ENCODE results near the gene SLC18A2. TPM values are rescaled to one million over a fixed set of nuclear protein-coding genes. Genes with fewer than 3 reads are reported as not detected.

The SLC18A2 gene
- polyA plus RNA-seq, 3 donors = 0.14 TPM; not detected in 2

DNA sequence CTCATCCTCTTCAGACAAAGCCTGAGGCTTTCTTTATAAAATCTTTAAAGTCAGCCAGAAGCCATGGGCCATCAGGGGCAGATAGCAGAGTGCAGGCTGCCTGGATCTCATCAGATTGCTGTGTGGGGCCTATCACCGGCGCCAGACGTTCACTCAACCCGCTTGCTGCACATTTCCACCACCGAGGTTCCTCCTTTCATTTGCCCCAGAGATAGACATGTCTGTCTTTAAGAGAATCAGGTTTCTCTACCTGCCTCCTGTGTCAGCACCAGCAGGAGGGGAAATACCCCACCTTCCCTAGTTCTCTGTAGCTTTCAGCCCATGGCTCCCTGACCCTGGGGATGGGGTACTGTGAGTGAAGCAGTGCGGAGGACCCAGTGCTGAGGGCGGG is 22.0 kb downstream of the SLC18A2 start:
- Histone ChIP-seq H3K27me3 (ENCODE audit: control insufficient read depth in 2 of 2, insufficient read depth in 2 of 2, low read length in 2 of 2) (no peaks in the 10 kb centered on the region), H4K20me1 (ENCODE audit: insufficient read depth, low read length) (no peaks in the 10 kb centered on the region), H3K79me2 (ENCODE audit: insufficient read depth, low read length) (no peaks in the 10 kb centered on the region), H3K4me2 (replicated peaks; ENCODE audit: extremely low read depth, low read length, poor library complexity, severe bottlenecking) (no peak overlapping the region), H3K27ac (ENCODE audit: low read depth in 1 of 2, low read length in 2 of 2) (no peak overlapping the region), H3K9me3 (replicated peaks in 1 of 2; ENCODE audit: control insufficient read depth in 1 of 2, insufficient read depth in 1 of 2, low read length in 2 of 2) (no peaks in the 10 kb centered on the region), H3K4me1 (ENCODE audit: control insufficient read depth in 1 of 2, insufficient read depth in 2 of 2, low read length in 2 of 2) (peaks cover 0 to 13% of the 10 kb centered on the region in 2 donors), H3K36me3 (replicated peaks in 1 of 2; ENCODE audit: control insufficient read depth in 1 of 2, insufficient read depth in 2 of 2, low read length in 2 of 2) (no peaks in the 10 kb centered on the region), H2AFZ (ENCODE audit: insufficient read depth, low read depth, low read length, poor library complexity, severe bottlenecking) (no peak overlapping the region), H3K9ac (ENCODE audit: insufficient read depth, low read length, poor library complexity, severe bottlenecking) (no peak overlapping the region), H3K4me3 (replicated peaks in 1 of 3; ENCODE audit: low read depth in 2 of 3, low read length in 3 of 3) (no peak overlapping the region)
- intact Hi-C loops (cut with micrococcal nuclease) = no loop called here
- no peaks in the 10 kb centered on the region for H3K36me3 Mint-ChIP-seq
- DNase-seq = no peak
- peaks cover 0 to 3% (median 1%) of the 10 kb centered on the region in 3 donors for H3K27me3 Mint-ChIP-seq (ENCODE audit: low read depth in 3 of 3)
- TF ChIP-seq, protein P1, sequence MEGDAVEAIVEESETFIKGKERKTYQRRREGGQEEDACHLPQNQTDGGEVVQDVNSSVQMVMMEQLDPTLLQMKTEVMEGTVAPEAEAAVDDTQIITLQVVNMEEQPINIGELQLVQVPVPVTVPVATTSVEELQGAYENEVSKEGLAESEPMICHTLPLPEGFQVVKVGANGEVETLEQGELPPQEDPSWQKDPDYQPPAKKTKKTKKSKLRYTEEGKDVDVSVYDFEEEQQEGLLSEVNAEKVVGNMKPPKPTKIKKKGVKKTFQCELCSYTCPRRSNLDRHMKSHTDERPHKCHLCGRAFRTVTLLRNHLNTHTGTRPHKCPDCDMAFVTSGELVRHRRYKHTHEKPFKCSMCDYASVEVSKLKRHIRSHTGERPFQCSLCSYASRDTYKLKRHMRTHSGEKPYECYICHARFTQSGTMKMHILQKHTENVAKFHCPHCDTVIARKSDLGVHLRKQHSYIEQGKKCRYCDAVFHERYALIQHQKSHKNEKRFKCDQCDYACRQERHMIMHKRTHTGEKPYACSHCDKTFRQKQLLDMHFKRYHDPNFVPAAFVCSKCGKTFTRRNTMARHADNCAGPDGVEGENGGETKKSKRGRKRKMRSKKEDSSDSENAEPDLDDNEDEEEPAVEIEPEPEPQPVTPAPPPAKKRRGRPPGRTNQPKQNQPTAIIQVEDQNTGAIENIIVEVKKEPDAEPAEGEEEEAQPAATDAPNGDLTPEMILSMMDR (IDR thresholded peaks at IDR 0.05) = no peak
- H3K9me3 Mint-ChIP-seq = peaks cover 0 to 2% (median 0%) of the 10 kb centered on the region in 7 donors
- WGBS (ENCODE audit: insufficient coverage) = 75% methylated on average over 4 of the region's 7 CpGs
- H3K27ac Mint-ChIP-seq = no peak overlapping the region
- H3K4me1 Mint-ChIP-seq = peaks cover 22% of the 10 kb centered on the region
- no peak overlapping the region for H3K4me3 Mint-ChIP-seq

DNA sequence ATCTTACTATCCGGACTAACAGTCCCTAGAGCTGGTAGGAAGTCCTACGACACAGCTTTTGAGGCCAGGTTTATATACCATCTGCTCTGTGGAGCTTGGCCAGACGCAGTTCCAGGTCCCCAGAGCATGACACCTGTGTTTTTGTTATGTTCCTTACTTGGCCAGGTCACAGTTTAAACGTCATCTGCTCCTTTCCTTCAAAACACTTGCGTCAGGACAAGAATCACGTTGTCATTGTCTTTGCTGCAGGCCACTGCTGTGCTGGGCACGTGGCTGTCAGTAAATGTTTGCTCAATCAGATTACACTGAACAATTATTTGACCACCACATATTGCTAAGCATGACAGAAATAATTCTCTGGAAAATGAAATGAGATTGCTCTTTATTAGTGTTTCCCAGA is 23.9 kb downstream of the SLC18A2 start:
- no peaks in the 10 kb centered on the region for H3K36me3 Mint-ChIP-seq
- no peak for DNase-seq
- H3K9me3 Mint-ChIP-seq = peaks cover 0 to 3% (median 0%) of the 10 kb centered on the region in 7 donors
- H3K4me1 ChIP-seq (ENCODE audit: control insufficient read depth in 1 of 2, insufficient read depth in 2 of 2, low read length in 2 of 2) = peaks cover 0 to 6% of the 10 kb centered on the region in 2 donors
- no peaks in the 10 kb centered on the region for H3K27me3 ChIP-seq (ENCODE audit: control insufficient read depth in 2 of 2, insufficient read depth in 2 of 2, low read length in 2 of 2)
- H2AFZ ChIP-seq (ENCODE audit: insufficient read depth, low read depth, low read length, poor library complexity, severe bottlenecking) = no peak overlapping the region
- H3K27me3 Mint-ChIP-seq (ENCODE audit: low read depth in 3 of 3) = peaks cover 0 to 4% (median 1%) of the 10 kb centered on the region in 3 donors
- no peak overlapping the region for H3K9ac ChIP-seq (ENCODE audit: insufficient read depth, low read length, poor library complexity, severe bottlenecking)
- H4K20me1 ChIP-seq (ENCODE audit: insufficient read depth, low read length) = no peaks in the 10 kb centered on the region
- H3K9me3 ChIP-seq (replicated peaks in 1 of 2; ENCODE audit: control insufficient read depth in 1 of 2, insufficient read depth in 1 of 2, low read length in 2 of 2) = no peaks in the 10 kb centered on the region
- intact Hi-C loops (cut with micrococcal nuclease) = no loop called here
- H3K4me3 Mint-ChIP-seq = no peak overlapping the region
- no peak overlapping the region for H3K4me3 ChIP-seq (replicated peaks in 1 of 3; ENCODE audit: low read depth in 2 of 3, low read length in 3 of 3)
- H3K79me2 ChIP-seq (ENCODE audit: insufficient read depth, low read length) = no peaks in the 10 kb centered on the region
- 72% methylated on average over 6 of the region's 7 CpGs for WGBS (ENCODE audit: insufficient coverage)
- peaks cover 13% of the 10 kb centered on the region for H3K4me1 Mint-ChIP-seq
- no peaks in the 10 kb centered on the region for H3K36me3 ChIP-seq (replicated peaks in 1 of 2; ENCODE audit: control insufficient read depth in 1 of 2, insufficient read depth in 2 of 2, low read length in 2 of 2)
- no peak overlapping the region for H3K27ac ChIP-seq (ENCODE audit: low read depth in 1 of 2, low read length in 2 of 2)
- H3K4me2 ChIP-seq (replicated peaks; ENCODE audit: extremely low read depth, low read length, poor library complexity, severe bottlenecking) = no peak overlapping the region
- TF ChIP-seq, protein P1 (IDR thresholded peaks at IDR 0.05) = no peak
- no peak overlapping the region for H3K27ac Mint-ChIP-seq
